Neural cell (in vitro differentiated cells): ENCODE results near the gene FAM227B.

Experiments used
- CTCF ChIP-seq: fragments of 450-650 bp; IDR thresholded peaks from 2 replicates; pipeline ENCODE4 v1.5.1; 2014; ENCODE audit warnings: antibody characterized with exemption, mild to moderate bottlenecking, moderate library complexity; ENCODE audit not compliant: poor library complexity, severe bottlenecking
- EP300 ChIP-seq: fragments of 450-650 bp; conservative IDR thresholded peaks from 2 replicates; pipeline ENCODE4 v1.6.1; 2014; ENCODE audit warnings: antibody characterized with exemption, mild to moderate bottlenecking, moderate library complexity; ENCODE audit not compliant: poor library complexity, severe bottlenecking
- EZH2 ChIP-seq: fragments of 200-600, 300-800 bp; shearing (Covaris generic), sonication (generic); IDR thresholded peaks from 2 replicates; pipeline ENCODE4 v1.6.1; 2014; ENCODE audit warnings: antibody characterized with exemption, low read length, borderline replicate concordance, mild to moderate bottlenecking; ENCODE audit not compliant: insufficient read depth, poor library complexity, severe bottlenecking
- POLR2AphosphoS5 ChIP-seq: IDR thresholded peaks from 2 replicates; pipeline ENCODE4 v1.6.1; 2012
- RAD21 ChIP-seq: fragments of 450-650 bp; conservative IDR thresholded peaks from 2 replicates; pipeline ENCODE4 v1.6.1; 2014; ENCODE audit warnings: antibody characterized with exemption, mild to moderate bottlenecking, moderate library complexity
- REST ChIP-seq: IDR thresholded peaks from 2 replicates; pipeline ENCODE4 v1.6.1; 2012; ENCODE audit warnings: borderline replicate concordance
- SMC3 ChIP-seq: fragments of 450-650 bp; conservative IDR thresholded peaks from 2 replicates; pipeline ENCODE4 v1.6.1; 2014; ENCODE audit warnings: antibody characterized with exemption, mild to moderate bottlenecking, moderate library complexity; ENCODE audit not compliant: poor library complexity
- TAF1 ChIP-seq: IDR thresholded peaks from 2 replicates; pipeline ENCODE4 v1.6.1; 2012; ENCODE audit warnings: low read depth

- TF ChIP-seq POLR2AphosphoS5 (no peak), CTCF (no peak), SMC3 (no peak), RAD21 (no peak), EZH2 (no peak), EP300 (no peak), TAF1 (no peak), REST (no peak)
Observed at GRCh38 chr15:49628379-49628778, 7.8 kb upstream of the FAM227B start.
